PC-9 (cell line): ENCODE results near the gene SKA1.
"Not testable (repeated sequence)": the region's sequence is repeated elsewhere in the genome, so short reads cannot be mapped to it uniquely, and the experiment has no call there.

ENCODE experiments used
- CTCF ChIP-seq: fragments of 200-600 bp; sonication (generic); conservative IDR thresholded peaks from 2 replicates; pipeline ENCODE4 v1.6.1; 2017; ENCODE audit warnings: mixed run types, antibody characterized with exemption, mild to moderate bottlenecking, moderate library complexity
- EZH2 ChIP-seq: fragments of 200-600 bp; sonication (generic); IDR thresholded peaks from 2 replicates; pipeline ENCODE4 v1.8.0; 2017; ENCODE audit warnings: antibody characterized with exemption, low read depth

GRCh38 chr18:50436742-50437141 lies 61.9 kb downstream of the SKA1 start:
- TF ChIP-seq CTCF, EZH2: not testable (repeated sequence)
